NOMO-1 treated with dmso at 0.1 percent for 144 hours (cell line): ENCODE data around the gene LEFTY1.

Experiments
- DNase-seq: peaks from one replicate; lab custom pipeline; 2025; ENCODE audit not compliant: unreplicated experiment; lab: John Stamatoyannopoulos, UW

LEFTY1 gene

GRCh38 chr1:225874431-225874830 is 14.5 kb downstream of the LEFTY1 start:
- no peak for DNase-seq

- no peak for DNase-seq
Observed at GRCh38 chr1:225873281-225873850, 15.6 kb downstream of the LEFTY1 start.

GRCh38 chr1:225872075-225872430 is 16.9 kb downstream of the LEFTY1 start:
- DNase-seq, result no peak

- DNase-seq, result no peak
Observed at GRCh38 chr1:225871359-225872074, 17.4 kb downstream of the LEFTY1 start.

- no peak for DNase-seq
Observed at GRCh38 chr1:225870911-225871310, 18.0 kb downstream of the LEFTY1 start.

GRCh38 chr1:225868631-225869330 is 20.2 kb downstream of the LEFTY1 start:
- DNase-seq, result no peak

GRCh38 chr1:225866981-225867380 is 22.0 kb downstream of the LEFTY1 start:
- DNase-seq, result no peak

GRCh38 chr1:225866061-225866837 is 22.7 kb downstream of the LEFTY1 start:
- peak; percentile 66 for DNase-seq

- DNase-seq, result no peak
Observed at GRCh38 chr1:225865514-225865913, 23.4 kb downstream of the LEFTY1 start.

GRCh38 chr1:225863167-225863566 is 25.8 kb downstream of the LEFTY1 start:
- no peak for DNase-seq

- DNase-seq, result no peak
Observed at GRCh38 chr1:225862581-225862950, 26.4 kb downstream of the LEFTY1 start.

GRCh38 chr1:225861834-225862580 is 26.9 kb downstream of the LEFTY1 start:
- DNase-seq, result no peak

GRCh38 chr1:225860876-225861441 is 28.0 kb downstream of the LEFTY1 start:
- DNase-seq, result no peak

GRCh38 chr1:225860107-225860506 is 28.8 kb downstream of the LEFTY1 start:
- DNase-seq, result no peak

- no peak for DNase-seq
Observed at GRCh38 chr1:225859151-225859550, 29.8 kb downstream of the LEFTY1 start.

GRCh38 chr1:225857256-225857655 is 31.7 kb downstream of the LEFTY1 start:
- no peak for DNase-seq

- no peak for DNase-seq
Observed at GRCh38 chr1:225855503-225856300, 33.2 kb downstream of the LEFTY1 start.

- no peak for DNase-seq
Observed at GRCh38 chr1:225853441-225853840, 35.5 kb downstream of the LEFTY1 start.

GRCh38 chr1:225852413-225853124 is 36.4 kb downstream of the LEFTY1 start:
- no peak for DNase-seq
